WTC11 (cell line): ENCODE measurements around the gene PRPH. TPM values are rescaled to one million over a fixed set of nuclear protein-coding genes. Genes with fewer than 3 reads are reported as not detected.
A peak's percentile ranks its signal among the peaks of the same experiment; 100 is the strongest.

Experiments
- ARID4B ChIP-seq: sonication (generic); formaldehyde crosslinking; IDR thresholded peaks from 2 replicates; pipeline ENCODE4 v1.8.0; 2023; ENCODE audit warnings: missing genetic modification reagents, mild to moderate bottlenecking, borderline replicate concordance
- ATF3 ChIP-seq: sonication (generic); formaldehyde crosslinking; conservative IDR thresholded peaks from 2 replicates; pipeline ENCODE4 v1.8.1; 2022; ENCODE audit warnings: mild to moderate bottlenecking, missing genetic modification reagents
- ERG ChIP-seq: fragments of 250-450 bp; sonication (Bioruptor Pico); IDR thresholded peaks from 2 replicates; pipeline ENCODE4 v1.8.0; 2021; ENCODE audit warnings: mild to moderate bottlenecking
- GABPB1 ChIP-seq: sonication (generic); formaldehyde crosslinking; IDR thresholded peaks from 2 replicates; pipeline ENCODE4 v1.8.1; 2023; ENCODE audit warnings: mild to moderate bottlenecking, missing genetic modification reagents
- GRHL2 ChIP-seq: fragments of 250-450 bp; sonication (Bioruptor Pico); IDR thresholded peaks from 2 replicates; pipeline ENCODE4 v1.8.0; 2022; ENCODE audit warnings: mild to moderate bottlenecking, moderate library complexity; ENCODE audit not compliant: insufficient replicate concordance, severe bottlenecking
- HMGA2 ChIP-seq: fragments of 250-450 bp; sonication (Bioruptor Pico); IDR thresholded peaks from 2 replicates; pipeline ENCODE4 v1.4.0; 2021; ENCODE audit warnings: mild to moderate bottlenecking, moderate library complexity
- KAT7 ChIP-seq: sonication (generic); formaldehyde crosslinking; IDR thresholded peaks from 2 replicates; pipeline ENCODE4 v1.8.1; 2023; ENCODE audit warnings: missing genetic modification reagents, mild to moderate bottlenecking, borderline replicate concordance
- MXD4 ChIP-seq: fragments of 250-450 bp; sonication (Bioruptor Pico); IDR thresholded peaks from 2 replicates; pipeline ENCODE4 v1.8.0; 2021; ENCODE audit warnings: mild to moderate bottlenecking, moderate library complexity, borderline replicate concordance
- NFYB ChIP-seq: sonication (generic); formaldehyde crosslinking; conservative IDR thresholded peaks from 2 replicates; pipeline ENCODE4 v1.8.0; 2022; ENCODE audit warnings: low read depth, missing genetic modification reagents
- NR2C2 ChIP-seq: sonication (generic); formaldehyde crosslinking; IDR thresholded peaks from 2 replicates; pipeline ENCODE4 v1.8.0; 2022; ENCODE audit warnings: mild to moderate bottlenecking, missing genetic modification reagents
- RELA ChIP-seq: sonication (generic); formaldehyde crosslinking; IDR thresholded peaks from 2 replicates; pipeline ENCODE4 v1.8.1; 2022; ENCODE audit warnings: missing genetic modification reagents, mild to moderate bottlenecking, borderline replicate concordance
- SP1 ChIP-seq: sonication (generic); formaldehyde crosslinking; conservative IDR thresholded peaks from 2 replicates; pipeline ENCODE4 v1.8.1; 2022; ENCODE audit warnings: missing genetic modification reagents
- TCF7 ChIP-seq: sonication (generic); formaldehyde crosslinking; IDR thresholded peaks from 2 replicates; pipeline ENCODE4 v1.8.0; 2022; ENCODE audit warnings: mild to moderate bottlenecking, low read depth, missing genetic modification reagents, moderate library complexity
- ZNF219 ChIP-seq: sonication (generic); formaldehyde crosslinking; IDR thresholded peaks from 2 replicates; pipeline ENCODE4 v1.8.0; 2023; ENCODE audit warnings: missing genetic modification reagents, mild to moderate bottlenecking, borderline replicate concordance
- ZNF263 ChIP-seq: sonication (generic); formaldehyde crosslinking; IDR thresholded peaks from 2 replicates; pipeline ENCODE4 v1.8.1; 2022; ENCODE audit warnings: low read depth, mild to moderate bottlenecking, moderate library complexity, missing genetic modification reagents
- ZNF396 ChIP-seq: fragments of 250-450 bp; sonication (Bioruptor Pico); IDR thresholded peaks from 2 replicates; pipeline ENCODE4 v1.8.0; 2021; ENCODE audit warnings: mild to moderate bottlenecking, moderate library complexity, borderline replicate concordance
- ZNF416 ChIP-seq: fragments of 250-450 bp; sonication (Bioruptor Pico); IDR thresholded peaks from 2 replicates; pipeline ENCODE4 v1.9.0; 2021; ENCODE audit warnings: mild to moderate bottlenecking, inconsistent platforms
- ZNF423 ChIP-seq: fragments of 250-450 bp; sonication (Bioruptor Pico); IDR thresholded peaks from 2 replicates; pipeline ENCODE4 v2.1.2; 2022; ENCODE audit warnings: mild to moderate bottlenecking, moderate library complexity
- ZNF671 ChIP-seq: fragments of 250-450 bp; sonication (Bioruptor Pico); IDR thresholded peaks from 2 replicates; pipeline ENCODE4 v1.8.0; 2021; ENCODE audit warnings: mild to moderate bottlenecking
- total RNA-seq: library from RNA; stranded (reverse); gene quantifications from 3 replicates; pipeline ENCODE4 v1.2.3, GENCODE V29; 2021
- TF ChIP-seq, protein P1 (sequence below): sonication (generic); formaldehyde crosslinking; IDR thresholded peaks from 2 replicates; pipeline ENCODE4 v1.8.1; 2023; ENCODE audit warnings: mild to moderate bottlenecking, missing genetic modification reagents, moderate library complexity
- TF ChIP-seq, protein P2 (sequence below): fragments of 250-450 bp; sonication (Bioruptor Pico); IDR thresholded peaks from 2 replicates; pipeline ENCODE4 v1.9.0; 2021; ENCODE audit warnings: mild to moderate bottlenecking, borderline replicate concordance
- TF ChIP-seq, protein P3 (sequence below): sonication (generic); formaldehyde crosslinking; IDR thresholded peaks from 2 replicates; pipeline ENCODE4 v1.8.1; 2022; ENCODE audit warnings: mild to moderate bottlenecking, missing genetic modification reagents, moderate library complexity, borderline replicate concordance
- TF ChIP-seq, protein P4 (sequence below): fragments of 250-450 bp; sonication (Bioruptor Pico); IDR thresholded peaks from 2 replicates; pipeline ENCODE4 v2.1.2; 2022; ENCODE audit warnings: mild to moderate bottlenecking, moderate library complexity

PRPH gene
- total RNA-seq, 1 experiment from 2014 or later = 2.4 TPM

DNA sequence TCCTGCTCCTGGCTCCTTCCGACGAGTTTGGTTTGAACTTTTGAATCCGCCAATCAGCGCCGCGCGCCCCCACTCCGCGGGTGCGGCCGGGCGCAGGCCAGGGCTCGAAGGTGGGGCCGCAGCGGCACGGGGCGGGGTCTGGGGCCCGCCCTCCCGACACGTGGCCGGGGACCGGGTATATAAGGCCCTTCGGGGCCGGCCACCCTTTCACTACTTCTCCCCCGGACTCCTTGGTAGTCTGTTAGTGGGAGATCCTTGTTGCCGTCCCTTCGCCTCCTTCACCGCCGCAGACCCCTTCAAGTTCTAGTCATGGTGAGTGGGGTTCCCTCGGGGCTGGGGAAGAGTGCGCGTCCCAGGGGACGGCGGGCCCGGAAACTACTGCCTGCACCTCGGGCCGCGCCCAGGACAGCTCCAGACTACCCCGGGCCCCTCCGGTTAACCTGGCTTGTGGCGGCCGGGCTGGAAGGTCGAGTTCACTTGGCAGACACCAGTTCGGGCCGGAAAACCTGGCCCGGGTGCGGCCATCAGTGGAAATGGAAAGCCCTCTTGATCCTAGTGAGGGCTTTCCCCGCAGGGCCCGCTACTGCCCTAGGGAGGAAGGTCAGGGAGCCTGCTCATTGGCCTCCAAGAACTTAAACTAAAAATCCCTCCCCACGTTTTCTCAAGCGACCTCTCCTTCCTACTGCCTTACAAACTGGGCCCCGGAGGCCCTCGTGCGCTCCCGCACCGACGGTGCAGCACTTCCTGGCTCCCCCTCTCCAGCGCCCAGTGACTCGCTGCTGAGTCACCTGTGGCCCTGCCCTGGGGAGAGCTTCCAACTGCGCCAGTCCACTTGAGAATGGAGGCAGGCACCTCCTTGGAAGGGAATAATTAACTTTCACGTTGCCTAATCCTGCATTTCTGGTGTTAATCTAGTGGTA, 29.8 kb upstream of the PRPH start, which contains the start of gene TUBA1C (continued):
- TF ChIP-seq, protein P1, sequence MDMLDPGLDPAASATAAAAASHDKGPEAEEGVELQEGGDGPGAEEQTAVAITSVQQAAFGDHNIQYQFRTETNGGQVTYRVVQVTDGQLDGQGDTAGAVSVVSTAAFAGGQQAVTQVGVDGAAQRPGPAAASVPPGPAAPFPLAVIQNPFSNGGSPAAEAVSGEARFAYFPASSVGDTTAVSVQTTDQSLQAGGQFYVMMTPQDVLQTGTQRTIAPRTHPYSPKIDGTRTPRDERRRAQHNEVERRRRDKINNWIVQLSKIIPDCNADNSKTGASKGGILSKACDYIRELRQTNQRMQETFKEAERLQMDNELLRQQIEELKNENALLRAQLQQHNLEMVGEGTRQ (CRISPR knock-in tag) = peak; percentile 94
- TF ChIP-seq SP1 (CRISPR knock-in tag) = peak; percentile 81
- peak; percentile 43; the same call in 1 of the 2 replicates for TF ChIP-seq ZNF219 (CRISPR knock-in tag)
- no peak for TF ChIP-seq RELA
- TF ChIP-seq, protein P2, sequence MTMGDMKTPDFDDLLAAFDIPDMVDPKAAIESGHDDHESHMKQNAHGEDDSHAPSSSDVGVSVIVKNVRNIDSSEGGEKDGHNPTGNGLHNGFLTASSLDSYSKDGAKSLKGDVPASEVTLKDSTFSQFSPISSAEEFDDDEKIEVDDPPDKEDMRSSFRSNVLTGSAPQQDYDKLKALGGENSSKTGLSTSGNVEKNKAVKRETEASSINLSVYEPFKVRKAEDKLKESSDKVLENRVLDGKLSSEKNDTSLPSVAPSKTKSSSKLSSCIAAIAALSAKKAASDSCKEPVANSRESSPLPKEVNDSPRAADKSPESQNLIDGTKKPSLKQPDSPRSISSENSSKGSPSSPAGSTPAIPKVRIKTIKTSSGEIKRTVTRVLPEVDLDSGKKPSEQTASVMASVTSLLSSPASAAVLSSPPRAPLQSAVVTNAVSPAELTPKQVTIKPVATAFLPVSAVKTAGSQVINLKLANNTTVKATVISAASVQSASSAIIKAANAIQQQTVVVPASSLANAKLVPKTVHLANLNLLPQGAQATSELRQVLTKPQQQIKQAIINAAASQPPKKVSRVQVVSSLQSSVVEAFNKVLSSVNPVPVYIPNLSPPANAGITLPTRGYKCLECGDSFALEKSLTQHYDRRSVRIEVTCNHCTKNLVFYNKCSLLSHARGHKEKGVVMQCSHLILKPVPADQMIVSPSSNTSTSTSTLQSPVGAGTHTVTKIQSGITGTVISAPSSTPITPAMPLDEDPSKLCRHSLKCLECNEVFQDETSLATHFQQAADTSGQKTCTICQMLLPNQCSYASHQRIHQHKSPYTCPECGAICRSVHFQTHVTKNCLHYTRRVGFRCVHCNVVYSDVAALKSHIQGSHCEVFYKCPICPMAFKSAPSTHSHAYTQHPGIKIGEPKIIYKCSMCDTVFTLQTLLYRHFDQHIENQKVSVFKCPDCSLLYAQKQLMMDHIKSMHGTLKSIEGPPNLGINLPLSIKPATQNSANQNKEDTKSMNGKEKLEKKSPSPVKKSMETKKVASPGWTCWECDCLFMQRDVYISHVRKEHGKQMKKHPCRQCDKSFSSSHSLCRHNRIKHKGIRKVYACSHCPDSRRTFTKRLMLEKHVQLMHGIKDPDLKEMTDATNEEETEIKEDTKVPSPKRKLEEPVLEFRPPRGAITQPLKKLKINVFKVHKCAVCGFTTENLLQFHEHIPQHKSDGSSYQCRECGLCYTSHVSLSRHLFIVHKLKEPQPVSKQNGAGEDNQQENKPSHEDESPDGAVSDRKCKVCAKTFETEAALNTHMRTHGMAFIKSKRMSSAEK (CRISPR knock-in tag) = no peak
- no peak for TF ChIP-seq MXD4
- no peak for TF ChIP-seq ZNF423 (CRISPR knock-in tag)
- TF ChIP-seq, protein P3, sequence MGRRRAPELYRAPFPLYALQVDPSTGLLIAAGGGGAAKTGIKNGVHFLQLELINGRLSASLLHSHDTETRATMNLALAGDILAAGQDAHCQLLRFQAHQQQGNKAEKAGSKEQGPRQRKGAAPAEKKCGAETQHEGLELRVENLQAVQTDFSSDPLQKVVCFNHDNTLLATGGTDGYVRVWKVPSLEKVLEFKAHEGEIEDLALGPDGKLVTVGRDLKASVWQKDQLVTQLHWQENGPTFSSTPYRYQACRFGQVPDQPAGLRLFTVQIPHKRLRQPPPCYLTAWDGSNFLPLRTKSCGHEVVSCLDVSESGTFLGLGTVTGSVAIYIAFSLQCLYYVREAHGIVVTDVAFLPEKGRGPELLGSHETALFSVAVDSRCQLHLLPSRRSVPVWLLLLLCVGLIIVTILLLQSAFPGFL (CRISPR knock-in tag) = no peak
- peak; percentile 59 for TF ChIP-seq ZNF263
- TF ChIP-seq ATF3 (CRISPR knock-in tag) = no peak
- TF ChIP-seq GABPB1 (CRISPR knock-in tag) = peak; percentile 47; the same call in 1 of the 2 replicates
- TF ChIP-seq ERG (CRISPR knock-in tag) = no peak
- TF ChIP-seq KAT7 (CRISPR knock-in tag) = 0 out of 2 replicates have a peak, but pooled peaks have one; percentile 95
- no peak for TF ChIP-seq ZNF416 (CRISPR knock-in tag)
- TF ChIP-seq NR2C2 (CRISPR knock-in tag) = no peak
- TF ChIP-seq, protein P4, sequence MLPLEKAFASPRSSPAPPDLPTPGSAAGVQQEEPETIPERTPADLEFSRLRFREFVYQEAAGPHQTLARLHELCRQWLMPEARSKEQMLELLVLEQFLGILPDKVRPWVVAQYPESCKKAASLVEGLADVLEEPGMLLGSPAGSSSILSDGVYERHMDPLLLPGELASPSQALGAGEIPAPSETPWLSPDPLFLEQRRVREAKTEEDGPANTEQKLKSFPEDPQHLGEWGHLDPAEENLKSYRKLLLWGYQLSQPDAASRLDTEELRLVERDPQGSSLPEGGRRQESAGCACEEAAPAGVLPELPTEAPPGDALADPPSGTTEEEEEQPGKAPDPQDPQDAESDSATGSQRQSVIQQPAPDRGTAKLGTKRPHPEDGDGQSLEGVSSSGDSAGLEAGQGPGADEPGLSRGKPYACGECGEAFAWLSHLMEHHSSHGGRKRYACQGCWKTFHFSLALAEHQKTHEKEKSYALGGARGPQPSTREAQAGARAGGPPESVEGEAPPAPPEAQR (CRISPR knock-in tag) = no peak
- peak; percentile 84 for TF ChIP-seq NFYB (CRISPR knock-in tag)
- TF ChIP-seq ARID4B (CRISPR knock-in tag) = no peak
- no peak for TF ChIP-seq TCF7
- TF ChIP-seq ZNF671 (CRISPR knock-in tag) = peak; percentile 84; the same call in 1 of the 2 replicates
- no peak for TF ChIP-seq HMGA2 (CRISPR knock-in tag)
- no peak for TF ChIP-seq ZNF396 (CRISPR knock-in tag)
- no peak for TF ChIP-seq GRHL2 (CRISPR knock-in tag)
